Measurements from ENCODE around the gene MYH11. TPM values are rescaled to one million over a fixed set of nuclear protein-coding genes. Genes with fewer than 3 reads are reported as not detected.

The MYH11 gene
- total and polyA plus RNA-seq, 2 of the 13 experiments (the other 11 are each of a cell fraction or from before 2014, with no cell fraction given) = not detected

- ChIA-PET POLR2A (no interaction called here), CTCF (ENCODE audit: low intra/inter-chr PET ratio, low total read pairs) (no interaction called here)
- intact Hi-C loops (cut with micrococcal nuclease; ENCODE audit: unreplicated experiment) (no loop called here), in situ Hi-C loops (cut with HindIII; ENCODE audit: extremely low pct_ligation_motif_present, low pct_unique_long_range_greater_than_20kb) (no loop called here)
- DNase-seq (ENCODE audit: low spot score) (no peak), ATAC-seq (no peak), FAIRE-seq (no peak)
- Histone ChIP-seq H3K27me3 (ENCODE audit: control insufficient read depth in 1 of 2, insufficient read depth in 2 of 2, low read length in 2 of 2) (no peaks in the 10 kb centered on the region), H3K9me3 (ENCODE audit: low read length) (no peaks in the 10 kb centered on the region), H3K4me1 (ENCODE audit: insufficient read depth, low read length) (no peaks in the 10 kb centered on the region), H4K20me1 (ENCODE audit: insufficient read depth, low read length) (no peaks in the 10 kb centered on the region), H3K4me3 (replicated peaks in 1 of 3; ENCODE audit: insufficient read depth in 1 of 3, low read depth in 2 of 3, low read length in 3 of 3) (no peak overlapping the region), H3K36me3 (replicated peaks in 1 of 2; ENCODE audit: control insufficient read depth in 1 of 2, insufficient read depth in 2 of 2, low read length in 2 of 2) (peaks cover 21 to 22% of the 10 kb centered on the region in 2 experiments), H3K79me2 (ENCODE audit: insufficient read depth, low read length) (no peaks in the 10 kb centered on the region), H3K4me2 (ENCODE audit: low read depth, low read length) (no peak overlapping the region), H2AFZ (ENCODE audit: low read length) (no peak overlapping the region), H3K9ac (ENCODE audit: insufficient read depth, low read depth, low read length) (no peak overlapping the region), H3K27ac (ENCODE audit: extremely low read length, insufficient read depth, low read length) (no peak overlapping the region)
- TF ChIP-seq NRL (CRISPR knock-in tag; IDR thresholded peaks at IDR 0.05; ENCODE audit: borderline replicate concordance) (0 out of 2 replicates have a peak, but pooled peaks have one; percentile 58), AGO2 (optimal IDR thresholded peaks at IDR 0.05; ENCODE audit: low read depth, low read length) (peak; percentile 3), ZBTB1 (CRISPR knock-in tag; IDR thresholded peaks at IDR 0.05; ENCODE audit: borderline replicate concordance) (no peak), KAT8 (CRISPR knock-in tag; IDR thresholded peaks at IDR 0.05) (no peak), ZNF232 (CRISPR knock-in tag; IDR thresholded peaks at IDR 0.05; ENCODE audit: borderline replicate concordance) (no peak), ZFX (CRISPR knock-in tag; IDR thresholded peaks at IDR 0.05; ENCODE audit: low read depth) (no peak)
- TF ChIP-seq, protein P1, sequence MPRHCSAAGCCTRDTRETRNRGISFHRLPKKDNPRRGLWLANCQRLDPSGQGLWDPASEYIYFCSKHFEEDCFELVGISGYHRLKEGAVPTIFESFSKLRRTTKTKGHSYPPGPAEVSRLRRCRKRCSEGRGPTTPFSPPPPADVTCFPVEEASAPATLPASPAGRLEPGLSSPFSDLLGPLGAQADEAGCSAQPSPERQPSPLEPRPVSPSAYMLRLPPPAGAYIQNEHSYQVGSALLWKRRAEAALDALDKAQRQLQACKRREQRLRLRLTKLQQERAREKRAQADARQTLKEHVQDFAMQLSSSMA (CRISPR knock-in tag; IDR thresholded peaks at IDR 0.05) = no peak
- TF ChIP-seq, protein P2, sequence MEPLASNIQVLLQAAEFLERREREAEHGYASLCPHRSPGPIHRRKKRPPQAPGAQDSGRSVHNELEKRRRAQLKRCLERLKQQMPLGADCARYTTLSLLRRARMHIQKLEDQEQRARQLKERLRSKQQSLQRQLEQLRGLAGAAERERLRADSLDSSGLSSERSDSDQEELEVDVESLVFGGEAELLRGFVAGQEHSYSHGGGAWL (CRISPR knock-in tag; IDR thresholded peaks at IDR 0.05) = no peak
- 96% methylated on average over 14 of the region's 14 CpGs for WGBS (ENCODE audit: low lambda C conversion rate)
- BruUV-seq (replicated peaks) = no TSS peak
These were observed 135.8 kb downstream of the MYH11 start for GRCh38 chr16:15721018-15721417.

Measured in HepG2 (cell line).